ENCODE data around the gene CRP. TPM values are rescaled to one million over a fixed set of nuclear protein-coding genes. Genes with fewer than 3 reads are reported as not detected.

The CRP gene
- total and polyA plus RNA-seq, 7 experiments from 2014 or later = not detected

- CTCF ChIA-PET = no interaction called here
- peaks cover 0 to 2% (median 0%) of the 10 kb centered on the region in 7 donors for H3K4me1 Mint-ChIP-seq
- H3K9me3 Mint-ChIP-seq = no peaks in the 10 kb centered on the region
- DNase-seq (no peak), ATAC-seq (no peak)
- Histone ChIP-seq H3K27ac (ENCODE audit: low read depth, low read length) (no peak overlapping the region), H3K36me3 (ENCODE audit: control insufficient read depth in 2 of 3, insufficient read depth in 3 of 3, low read length in 3 of 3) (no peaks in the 10 kb centered on the region), H3K9me3 (ENCODE audit: control insufficient read depth in 2 of 3, low read length in 3 of 3) (no peaks in the 10 kb centered on the region), H3K4me1 (ENCODE audit: control insufficient read depth in 2 of 2, insufficient read depth in 2 of 2, low read length in 2 of 2) (no peaks in the 10 kb centered on the region), H3K4me3 (ENCODE audit: low read length) (no peak overlapping the region), H3K27me3 (ENCODE audit: control insufficient read depth in 2 of 2, insufficient read depth in 2 of 2, low read length in 2 of 2) (no peaks in the 10 kb centered on the region)
- no peak overlapping the region for H3K4me3 Mint-ChIP-seq
- H3K36me3 Mint-ChIP-seq = no peaks in the 10 kb centered on the region
- POLR2A ChIA-PET = no interaction called here
- H3K27me3 Mint-ChIP-seq = peaks cover 0 to 8% (median 5%) of the 10 kb centered on the region in 5 donors
- H3K27ac Mint-ChIP-seq = no peak overlapping the region
- intact Hi-C loops (cut with micrococcal nuclease) = no loop called here
Observed at GRCh38 chr1:159750621-159751020, 36.2 kb upstream of the CRP start.

- H3K4me1 ChIP-seq (ENCODE audit: control insufficient read depth in 2 of 2, insufficient read depth in 2 of 2, low read length in 2 of 2) = no peaks in the 10 kb centered on the region
- H3K9me3 ChIP-seq (ENCODE audit: control insufficient read depth in 2 of 3, low read length in 3 of 3) = no peaks in the 10 kb centered on the region
- no peak overlapping the region for H3K4me3 Mint-ChIP-seq
- H3K27ac Mint-ChIP-seq = no peak overlapping the region
- no peaks in the 10 kb centered on the region for H3K4me1 Mint-ChIP-seq
- ChIA-PET POLR2A (no interaction called here), CTCF (no interaction called here)
- peaks cover 0 to 11% (median 5%) of the 10 kb centered on the region in 5 donors for H3K27me3 Mint-ChIP-seq
- no peak for DNase-seq
- H3K36me3 ChIP-seq (ENCODE audit: control insufficient read depth in 2 of 3, insufficient read depth in 3 of 3, low read length in 3 of 3) = no peaks in the 10 kb centered on the region
- H3K27me3 ChIP-seq (ENCODE audit: control insufficient read depth in 2 of 2, insufficient read depth in 2 of 2, low read length in 2 of 2) = no peaks in the 10 kb centered on the region
- no peaks in the 10 kb centered on the region for H3K36me3 Mint-ChIP-seq
- H3K27ac ChIP-seq (ENCODE audit: low read depth, low read length) = no peak overlapping the region
- ATAC-seq = no peak
- no peak overlapping the region for H3K4me3 ChIP-seq (ENCODE audit: low read length)
- H3K9me3 Mint-ChIP-seq = no peaks in the 10 kb centered on the region
- intact Hi-C loops (cut with micrococcal nuclease) = no loop called here
Observed at GRCh38 chr1:159749630-159750029, 35.2 kb upstream of the CRP start.

DNA sequence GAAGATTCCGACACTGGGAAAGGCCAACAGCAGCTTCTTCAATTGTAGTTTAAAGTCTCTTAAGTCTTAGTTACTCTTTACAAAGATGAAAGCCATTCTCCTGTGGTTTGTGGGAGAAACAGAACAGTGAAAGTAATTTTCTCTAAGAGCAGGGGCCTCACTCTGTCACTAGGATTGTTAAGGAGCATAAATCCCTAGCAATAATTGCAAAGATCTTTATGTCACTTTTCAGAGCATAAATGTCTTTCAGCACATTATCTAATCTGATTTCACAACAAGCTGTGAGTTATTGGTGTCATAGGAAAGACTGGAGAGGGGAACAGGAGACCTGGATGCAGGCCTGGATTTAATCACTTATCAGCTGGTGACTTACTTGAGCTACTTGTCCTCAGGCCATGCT lies 34.0 kb upstream of the CRP start:
- H3K27me3 Mint-ChIP-seq = peaks cover 0 to 20% (median 5%) of the 10 kb centered on the region in 5 donors
- no peaks in the 10 kb centered on the region for H3K9me3 ChIP-seq (ENCODE audit: control insufficient read depth in 2 of 3, low read length in 3 of 3)
- H3K4me3 ChIP-seq (ENCODE audit: low read length) = no peak overlapping the region
- H3K4me3 Mint-ChIP-seq = no peak overlapping the region
- H3K9me3 Mint-ChIP-seq = peaks cover 0 to 1% (median 0%) of the 10 kb centered on the region in 11 donors
- no peaks in the 10 kb centered on the region for H3K4me1 ChIP-seq (ENCODE audit: control insufficient read depth in 2 of 2, insufficient read depth in 2 of 2, low read length in 2 of 2)
- intact Hi-C loops (cut with micrococcal nuclease) = no loop called here
- POLR2A ChIA-PET = no interaction called here
- no peak overlapping the region for H3K27ac Mint-ChIP-seq
- CTCF ChIA-PET = interaction anchor here (0.7 kb wide), 1 partner anchor 1381 kb away, joined by 3 read pairs; no protein-coding TSS in a partner anchor
- ATAC-seq (no peak), DNase-seq (no peak)
- no peaks in the 10 kb centered on the region for H3K4me1 Mint-ChIP-seq
- no peaks in the 10 kb centered on the region for H3K27me3 ChIP-seq (ENCODE audit: control insufficient read depth in 2 of 2, insufficient read depth in 2 of 2, low read length in 2 of 2)
- no peaks in the 10 kb centered on the region for H3K36me3 ChIP-seq (ENCODE audit: control insufficient read depth in 2 of 3, insufficient read depth in 3 of 3, low read length in 3 of 3)
- H3K27ac ChIP-seq (ENCODE audit: low read depth, low read length) = no peak overlapping the region
- H3K36me3 Mint-ChIP-seq = no peaks in the 10 kb centered on the region

DNA sequence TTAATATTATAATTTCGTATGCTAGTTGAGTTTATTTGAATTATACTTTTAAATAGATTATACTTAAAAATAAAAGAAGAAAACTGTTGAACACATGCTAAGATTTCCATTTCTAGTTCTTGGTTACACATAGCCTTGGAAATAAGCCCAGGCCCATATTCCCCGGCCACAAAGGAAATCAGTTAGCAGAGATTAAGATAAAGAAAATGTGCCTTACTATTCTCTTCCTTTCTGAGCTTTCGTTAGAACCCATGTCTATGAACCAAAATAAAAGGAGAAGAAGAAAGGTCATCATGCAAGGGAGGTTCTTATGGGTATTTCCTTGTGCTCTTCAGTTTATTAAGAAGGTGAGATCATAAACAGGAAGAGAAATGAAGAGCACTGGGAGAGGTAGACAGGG lies 32.3 kb upstream of the CRP start:
- no peaks in the 10 kb centered on the region for H3K36me3 Mint-ChIP-seq
- DNase-seq (no peak), ATAC-seq (no peak)
- intact Hi-C loops (cut with micrococcal nuclease) = no loop called here
- no peak overlapping the region for H3K4me3 Mint-ChIP-seq
- Histone ChIP-seq H3K27me3 (ENCODE audit: control insufficient read depth in 2 of 2, insufficient read depth in 2 of 2, low read length in 2 of 2) (no peaks in the 10 kb centered on the region), H3K4me1 (ENCODE audit: control insufficient read depth in 2 of 2, insufficient read depth in 2 of 2, low read length in 2 of 2) (no peaks in the 10 kb centered on the region), H3K9me3 (ENCODE audit: control insufficient read depth in 2 of 3, low read length in 3 of 3) (no peaks in the 10 kb centered on the region), H3K36me3 (ENCODE audit: control insufficient read depth in 2 of 3, insufficient read depth in 3 of 3, low read length in 3 of 3) (no peaks in the 10 kb centered on the region), H3K27ac (ENCODE audit: low read depth, low read length) (no peak overlapping the region), H3K4me3 (ENCODE audit: low read length) (no peak overlapping the region)
- ChIA-PET POLR2A (no interaction called here), CTCF (no interaction called here)
- no peak overlapping the region for H3K27ac Mint-ChIP-seq
- H3K27me3 Mint-ChIP-seq = peaks cover 0 to 29% (median 5%) of the 10 kb centered on the region in 5 donors
- H3K9me3 Mint-ChIP-seq = peaks cover 0 to 12% (median 1%) of the 10 kb centered on the region in 11 donors
- no peaks in the 10 kb centered on the region for H3K4me1 Mint-ChIP-seq

- Mint-ChIP-seq H3K9me3 (peaks cover 0 to 12% (median 3%) of the 10 kb centered on the region in 11 donors), H3K4me3 (no peak overlapping the region), H3K36me3 (peaks cover 0 to 2% (median 0%) of the 10 kb centered on the region in 5 donors), H3K27me3 (peaks cover 2 to 28% (median 8%) of the 10 kb centered on the region in 5 donors), H3K4me1 (no peaks in the 10 kb centered on the region), H3K27ac (peak overlapping the region in 1 of 9 donors; percentile 5)
- DNase-seq (no peak), ATAC-seq (no peak)
- Histone ChIP-seq H3K36me3 (ENCODE audit: control insufficient read depth in 2 of 3, insufficient read depth in 3 of 3, low read length in 3 of 3) (no peaks in the 10 kb centered on the region), H3K9me3 (ENCODE audit: control insufficient read depth in 2 of 3, low read length in 3 of 3) (no peaks in the 10 kb centered on the region), H3K27ac (ENCODE audit: low read depth, low read length) (no peak overlapping the region), H3K4me3 (ENCODE audit: low read length) (no peak overlapping the region), H3K4me1 (ENCODE audit: control insufficient read depth in 2 of 2, insufficient read depth in 2 of 2, low read length in 2 of 2) (no peaks in the 10 kb centered on the region), H3K27me3 (ENCODE audit: control insufficient read depth in 2 of 2, insufficient read depth in 2 of 2, low read length in 2 of 2) (no peaks in the 10 kb centered on the region)
- intact Hi-C loops (cut with micrococcal nuclease) = no loop called here
- ChIA-PET CTCF (no interaction called here), POLR2A (no interaction called here)
Observed at GRCh38 chr1:159743651-159744410, 29.4 kb upstream of the CRP start.

- POLR2A ChIA-PET = no interaction called here
Observed at GRCh38 chr1:159737238-159737916, 23.0 kb upstream of the CRP start.

More at GRCh38 chr1:159737238-159737916, 23.0 kb upstream of the CRP start:
- no peaks in the 10 kb centered on the region for H3K4me1 ChIP-seq (ENCODE audit: control insufficient read depth in 2 of 2, insufficient read depth in 2 of 2, low read length in 2 of 2)
- no peak for DNase-seq
- Mint-ChIP-seq H3K27me3 (peaks cover 2 to 26% (median 16%) of the 10 kb centered on the region in 5 donors), H3K9me3 (peaks cover 0 to 8% (median 4%) of the 10 kb centered on the region in 11 donors), H3K4me3 (no peak overlapping the region), H3K27ac (no peak overlapping the region), H3K36me3 (peaks cover 0 to 2% (median 0%) of the 10 kb centered on the region in 5 donors), H3K4me1 (no peaks in the 10 kb centered on the region)
- H3K4me3 ChIP-seq (ENCODE audit: low read length) = no peak overlapping the region
- H3K27ac ChIP-seq (ENCODE audit: low read depth, low read length) = no peak overlapping the region
- H3K9me3 ChIP-seq (ENCODE audit: control insufficient read depth in 2 of 3, low read length in 3 of 3) = no peaks in the 10 kb centered on the region
- intact Hi-C loops (cut with micrococcal nuclease) = no loop called here
- no peaks in the 10 kb centered on the region for H3K27me3 ChIP-seq (ENCODE audit: control insufficient read depth in 2 of 2, insufficient read depth in 2 of 2, low read length in 2 of 2)
- CTCF ChIA-PET = no interaction called here
- no peak for ATAC-seq
- no peaks in the 10 kb centered on the region for H3K36me3 ChIP-seq (ENCODE audit: control insufficient read depth in 2 of 3, insufficient read depth in 3 of 3, low read length in 3 of 3)

Measured in naive thymus-derived CD4-positive, alpha-beta T cell (primary cell).